ENCODE results near the gene CUL4A.

DNA sequence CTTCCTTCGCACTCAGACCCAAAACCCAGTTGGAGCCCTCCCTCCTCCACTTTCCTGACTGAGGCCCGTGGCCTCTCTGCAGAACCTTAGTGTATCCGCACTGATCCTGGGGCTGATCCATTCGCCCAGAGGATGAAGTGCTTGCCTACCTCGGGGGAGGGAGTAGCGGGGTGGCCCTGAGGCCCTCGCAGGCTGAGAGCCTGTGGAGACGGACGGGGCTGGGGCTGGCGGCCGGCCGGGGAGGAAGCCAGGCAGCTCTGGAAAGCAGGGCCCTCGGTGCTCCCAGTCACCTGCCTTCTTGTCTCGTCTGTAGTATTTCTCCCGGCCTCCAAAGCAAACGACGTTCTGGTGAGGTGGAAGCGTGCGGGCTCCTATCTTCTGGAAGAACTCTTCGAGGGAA is 49.7 kb upstream of the CUL4A start:
- TF ChIP-seq, protein P1, sequence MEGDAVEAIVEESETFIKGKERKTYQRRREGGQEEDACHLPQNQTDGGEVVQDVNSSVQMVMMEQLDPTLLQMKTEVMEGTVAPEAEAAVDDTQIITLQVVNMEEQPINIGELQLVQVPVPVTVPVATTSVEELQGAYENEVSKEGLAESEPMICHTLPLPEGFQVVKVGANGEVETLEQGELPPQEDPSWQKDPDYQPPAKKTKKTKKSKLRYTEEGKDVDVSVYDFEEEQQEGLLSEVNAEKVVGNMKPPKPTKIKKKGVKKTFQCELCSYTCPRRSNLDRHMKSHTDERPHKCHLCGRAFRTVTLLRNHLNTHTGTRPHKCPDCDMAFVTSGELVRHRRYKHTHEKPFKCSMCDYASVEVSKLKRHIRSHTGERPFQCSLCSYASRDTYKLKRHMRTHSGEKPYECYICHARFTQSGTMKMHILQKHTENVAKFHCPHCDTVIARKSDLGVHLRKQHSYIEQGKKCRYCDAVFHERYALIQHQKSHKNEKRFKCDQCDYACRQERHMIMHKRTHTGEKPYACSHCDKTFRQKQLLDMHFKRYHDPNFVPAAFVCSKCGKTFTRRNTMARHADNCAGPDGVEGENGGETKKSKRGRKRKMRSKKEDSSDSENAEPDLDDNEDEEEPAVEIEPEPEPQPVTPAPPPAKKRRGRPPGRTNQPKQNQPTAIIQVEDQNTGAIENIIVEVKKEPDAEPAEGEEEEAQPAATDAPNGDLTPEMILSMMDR (IDR thresholded peaks at IDR 0.05; ENCODE audit: insufficient read depth, low read depth, low read length), result no peak
- TF ChIP-seq EZH2 (IDR thresholded peaks at IDR 0.05; ENCODE audit: insufficient read depth, low read length), result no peak
